Stomach (tissue), 9 donors: Measurements from ENCODE around the gene TEX36. TPM values are rescaled to one million over a fixed set of nuclear protein-coding genes. Genes with fewer than 3 reads are reported as not detected.
A peak's percentile ranks its signal among the peaks of the same experiment; 100 is the strongest.

Source experiments
- DNase-seq, 2 donors: peaks; one replicate each; pipeline versions ENCODE4 v3.0.0 to v3.0.0-alpha.2; 2013 to 2019
- H3K27ac ChIP-seq, 5 donors: fragments of 200-600 bp in 4 of 5; sonication (generic) in 4 of 5; one replicate each; pipeline ENCODE4 v1.5.1; 2013 to 2019; ENCODE audit warnings: mild to moderate bottlenecking in 1 of 5, moderate library complexity in 1 of 5
- H3K27me3 ChIP-seq, 3 donors: fragments of 200-600 bp; sonication (generic); one replicate each; pipeline ENCODE4 v1.5.1; 2017 to 2019; ENCODE audit warnings: mixed run types in 1 of 3
- H3K36me3 ChIP-seq, 4 donors: fragments of 200-600 bp; sonication (generic); 1 replicate in 3 of 4; 2 replicates in 1 of 4; pipeline ENCODE4 v1.5.1; 2016 to 2019
- H3K4me1 ChIP-seq, 4 donors: fragments of 200-600 bp; sonication (generic); one replicate each; pipeline ENCODE4 v1.5.1; 2016 to 2019
- H3K4me3 ChIP-seq, 4 donors: fragments of 200-600 bp; sonication (generic) in 3 of 4; one replicate each; pipeline ENCODE4 v1.5.1; 2016 to 2019; ENCODE audit warnings: mild to moderate bottlenecking in 1 of 4
- H3K9me3 ChIP-seq, 4 donors: fragments of 200-600 bp; sonication (generic); one replicate each; pipeline ENCODE4 v1.5.1; 2016 to 2019
- EP300 ChIP-seq: sonication (generic); formaldehyde crosslinking; IDR thresholded peaks from one replicate; pipeline ENCODE4 v1.6.1; 2017; ENCODE audit warnings: antibody characterized with exemption
- POLR2A ChIP-seq, 4 donors: fragments of 450-650 bp; IDR thresholded peaks; one replicate each; pipeline ENCODE4 v1.6.1; 2016; ENCODE audit warnings: antibody characterized with exemption in 4 of 4, control low read depth in 2 of 4, mild to moderate bottlenecking in 1 of 4, moderate library complexity in 1 of 4
- POLR2AphosphoS5 ChIP-seq, 3 donors: sonication (generic); formaldehyde crosslinking; IDR thresholded peaks; one replicate each; pipeline ENCODE4 v1.6.1; 2016; ENCODE audit warnings: antibody characterized with exemption in 3 of 3
- WGBS, 5 donors: extraction: QIAGEN DNeasy Blood & Tissue Kit in 3 of 5; methylation state at CpG; one replicate each; pipeline versions ENCODE4 v1.1.5 to v1.1.7; 2013 to 2018; 5-methylcytosine and 5-hydroxymethylcytosine counted together
- intact Hi-C: fragments of 100-400 bp; cut with DNase I; formaldehyde crosslinking; loops from one replicate; pipeline ENCODE4 v1.15.1; 2023; ENCODE audit warnings: low total_unique reads
- polyA plus RNA-seq, 3 donors: library from polyadenylated mRNA; stranded (reverse); fragments of 200-250 nt; gene quantifications; one replicate each; pipeline ENCODE4 v1.2.3, GENCODE V29; 2013
- total RNA-seq, 5 donors: library from RNA; depleted of rRNA; stranded (reverse); fragments of >200 nt; gene quantifications; one replicate each; pipeline versions ENCODE4 v1.1.0 to v1.2.3, GENCODE V29; 2014 to 2016
- TF ChIP-seq, protein P1 (sequence below), 7 experiments: fragments of 450-650 bp in 4 of 7; fragments of 200-600 bp in 3 of 7; sonication (generic) in 3 of 7; IDR thresholded peaks; one replicate each; pipeline ENCODE4 v1.5.1; 2016 to 2019; ENCODE audit warnings: antibody characterized with exemption in 7 of 7, control low read depth in 2 of 7, mild to moderate bottlenecking in 1 of 7
- donor health status: healthy with polysubstance abuse.
- donor health status: Bipolar disorder and iron deficiency.
- donor health status: healthy.

Gene TEX36
- total and polyA plus RNA-seq, 8 donors, result not detected

GRCh38 chr10:125611216-125611615 lies 71.7 kb downstream of the TEX36 start:
- TF ChIP-seq POLR2AphosphoS5 (IDR thresholded peaks at IDR 0.05) (no peak), POLR2A (IDR thresholded peaks at IDR 0.05) (no peak), EP300 (no peak)
- TF ChIP-seq, protein P1, sequence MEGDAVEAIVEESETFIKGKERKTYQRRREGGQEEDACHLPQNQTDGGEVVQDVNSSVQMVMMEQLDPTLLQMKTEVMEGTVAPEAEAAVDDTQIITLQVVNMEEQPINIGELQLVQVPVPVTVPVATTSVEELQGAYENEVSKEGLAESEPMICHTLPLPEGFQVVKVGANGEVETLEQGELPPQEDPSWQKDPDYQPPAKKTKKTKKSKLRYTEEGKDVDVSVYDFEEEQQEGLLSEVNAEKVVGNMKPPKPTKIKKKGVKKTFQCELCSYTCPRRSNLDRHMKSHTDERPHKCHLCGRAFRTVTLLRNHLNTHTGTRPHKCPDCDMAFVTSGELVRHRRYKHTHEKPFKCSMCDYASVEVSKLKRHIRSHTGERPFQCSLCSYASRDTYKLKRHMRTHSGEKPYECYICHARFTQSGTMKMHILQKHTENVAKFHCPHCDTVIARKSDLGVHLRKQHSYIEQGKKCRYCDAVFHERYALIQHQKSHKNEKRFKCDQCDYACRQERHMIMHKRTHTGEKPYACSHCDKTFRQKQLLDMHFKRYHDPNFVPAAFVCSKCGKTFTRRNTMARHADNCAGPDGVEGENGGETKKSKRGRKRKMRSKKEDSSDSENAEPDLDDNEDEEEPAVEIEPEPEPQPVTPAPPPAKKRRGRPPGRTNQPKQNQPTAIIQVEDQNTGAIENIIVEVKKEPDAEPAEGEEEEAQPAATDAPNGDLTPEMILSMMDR (IDR thresholded peaks at IDR 0.05), result no peak
- Histone ChIP-seq H3K36me3 (no peaks in the 10 kb centered on the region), H3K4me1 (peaks cover 0 to 9% (median 0%) of the 10 kb centered on the region in 4 donors), H3K27ac (no peak overlapping the region), H3K9me3 (no peaks in the 10 kb centered on the region), H3K27me3 (no peaks in the 10 kb centered on the region), H3K4me3 (no peak overlapping the region)
- WGBS, 5 donors, result 62 to 73% (median 64%) methylated on average over 2 of the region's 2 CpGs
- intact Hi-C loops, result no loop called here
- DNase-seq, result no peak

GRCh38 chr10:125609859-125610258 lies 73.1 kb downstream of the TEX36 start:
- WGBS, 5 donors, result 69 to 90% (median 81%) methylated on average over 4 of the region's 4 CpGs
- Histone ChIP-seq H3K36me3 (no peaks in the 10 kb centered on the region), H3K4me3 (no peak overlapping the region), H3K4me1 (peaks cover 0 to 9% (median 0%) of the 10 kb centered on the region in 4 donors), H3K9me3 (no peaks in the 10 kb centered on the region), H3K27ac (no peak overlapping the region), H3K27me3 (no peaks in the 10 kb centered on the region)
- TF ChIP-seq POLR2AphosphoS5 (IDR thresholded peaks at IDR 0.05), result no peak
- no peak for TF ChIP-seq POLR2A (IDR thresholded peaks at IDR 0.05)
- no peak for TF ChIP-seq EP300
- TF ChIP-seq, protein P1 (IDR thresholded peaks at IDR 0.05), result no peak
- DNase-seq, result no peak
- intact Hi-C loops, result no loop called here

DNA sequence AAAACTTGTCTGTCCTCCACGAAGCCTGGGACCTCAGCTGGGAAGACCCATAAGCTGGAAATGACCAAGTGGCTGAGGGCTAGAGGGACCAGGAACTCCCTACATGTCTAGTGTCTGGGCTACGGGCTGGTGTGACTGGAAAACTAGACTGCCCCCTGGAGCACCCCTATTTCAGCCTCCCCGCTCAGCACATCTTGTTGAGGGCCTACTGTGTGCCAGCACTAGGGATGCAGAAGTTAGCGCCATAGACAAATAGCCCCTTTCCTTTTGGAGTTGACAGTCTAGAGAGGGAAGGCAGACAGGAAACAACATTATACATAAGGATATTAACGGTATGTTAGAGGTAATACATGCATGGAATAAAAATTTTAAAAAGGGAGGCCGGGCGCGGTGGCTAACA lies 74.5 kb downstream of the TEX36 start:
- Histone ChIP-seq H3K27ac (no peak overlapping the region), H3K4me1 (peaks cover 0 to 9% (median 0%) of the 10 kb centered on the region in 4 donors), H3K4me3 (no peak overlapping the region), H3K36me3 (no peaks in the 10 kb centered on the region), H3K9me3 (no peaks in the 10 kb centered on the region), H3K27me3 (no peaks in the 10 kb centered on the region)
- intact Hi-C loops, result no loop called here
- no peak for DNase-seq
- TF ChIP-seq POLR2A (IDR thresholded peaks at IDR 0.05) (no peak), EP300 (no peak), POLR2AphosphoS5 (IDR thresholded peaks at IDR 0.05) (no peak)
- TF ChIP-seq, protein P1 (IDR thresholded peaks at IDR 0.05), result no peak
- 82 to 92% (median 91%) methylated on average over 8 of the region's 8 CpGs for WGBS, 5 donors

DNA sequence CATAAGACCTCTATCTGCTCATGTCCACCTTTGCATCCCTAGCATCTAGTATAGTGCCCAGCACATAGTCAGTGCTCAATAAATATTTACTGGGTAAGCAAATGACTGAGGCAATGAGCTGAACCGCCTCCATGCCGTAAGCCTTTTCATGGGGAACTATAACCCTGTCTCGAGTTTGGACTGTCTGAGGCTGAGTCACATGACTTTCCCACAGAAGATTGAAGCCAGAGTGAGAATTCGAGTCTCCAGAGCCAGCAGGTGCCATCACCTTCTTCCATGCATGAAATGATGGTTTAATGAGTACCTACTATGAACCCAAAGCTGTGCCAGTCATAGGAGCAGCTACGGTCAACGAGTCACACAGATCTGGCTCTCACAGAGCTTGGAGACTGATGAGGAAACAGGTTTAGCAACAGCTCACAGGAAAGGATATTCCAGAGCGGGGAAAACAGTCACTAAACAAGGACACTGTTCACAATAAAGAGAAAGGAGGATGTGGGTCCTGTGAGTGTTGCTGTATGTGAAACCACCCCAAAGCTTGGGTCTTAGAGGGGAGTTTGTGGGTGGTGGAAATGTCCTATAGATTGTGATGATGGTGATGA lies 75.2 kb downstream of the TEX36 start:
- Histone ChIP-seq H3K4me1 (peaks cover 0 to 9% (median 0%) of the 10 kb centered on the region in 4 donors), H3K4me3 (no peak overlapping the region), H3K36me3 (no peaks in the 10 kb centered on the region), H3K27ac (peak overlapping the region in 1 of 5 donors; percentile 59), H3K9me3 (no peaks in the 10 kb centered on the region), H3K27me3 (no peaks in the 10 kb centered on the region)
- intact Hi-C loops, result no loop called here
- 75 to 81% (median 80%) methylated on average over 7 of the region's 7 CpGs for WGBS, 5 donors
- no peak for DNase-seq
- TF ChIP-seq, protein P1 (IDR thresholded peaks at IDR 0.05), result no peak
- TF ChIP-seq EP300, result no peak
- no peak for TF ChIP-seq POLR2AphosphoS5 (IDR thresholded peaks at IDR 0.05)
- no peak for TF ChIP-seq POLR2A (IDR thresholded peaks at IDR 0.05)
